NCI-H345 treated with DMSO at 0.1 percent for 48 hours (cell line): ENCODE data around the gene ATXN1.

Experiments
- DNase-seq: peaks from one replicate; lab custom pipeline; 2025; ENCODE audit not compliant: unreplicated experiment; lab: John Stamatoyannopoulos, UW

ATXN1 gene

GRCh38 chr6:16487996-16488674, 273.1 kb downstream of the ATXN1 start:
- DNase-seq = no peak

- no peak for DNase-seq
These were observed 274.6 kb downstream of the ATXN1 start for GRCh38 chr6:16486661-16487060.

GRCh38 chr6:16483315-16483875, 277.9 kb downstream of the ATXN1 start:
- DNase-seq = no peak

- no peak for DNase-seq
These were observed 278.5 kb downstream of the ATXN1 start for GRCh38 chr6:16482702-16483314.

- no peak for DNase-seq
These were observed 279.4 kb downstream of the ATXN1 start for GRCh38 chr6:16481697-16482399.

- no peak for DNase-seq
These were observed 280.3 kb downstream of the ATXN1 start for GRCh38 chr6:16480763-16481560.

- no peak for DNase-seq
These were observed 283.7 kb downstream of the ATXN1 start for GRCh38 chr6:16477367-16478149.

GRCh38 chr6:16476861-16477260, 284.4 kb downstream of the ATXN1 start:
- DNase-seq = no peak

- DNase-seq = no peak
These were observed 285.8 kb downstream of the ATXN1 start for GRCh38 chr6:16475494-16475781.

GRCh38 chr6:16474772-16475493, 286.3 kb downstream of the ATXN1 start:
- no peak for DNase-seq

- no peak for DNase-seq
These were observed 287.1 kb downstream of the ATXN1 start for GRCh38 chr6:16473908-16474771.

GRCh38 chr6:16473184-16473907, 287.9 kb downstream of the ATXN1 start:
- DNase-seq = no peak

- DNase-seq = no peak
These were observed 288.8 kb downstream of the ATXN1 start for GRCh38 chr6:16472349-16473069.

GRCh38 chr6:16471910-16472297, 289.4 kb downstream of the ATXN1 start:
- DNase-seq = no peak

- DNase-seq = no peak
These were observed 289.9 kb downstream of the ATXN1 start for GRCh38 chr6:16471222-16471909.

GRCh38 chr6:16470502-16471221, 290.6 kb downstream of the ATXN1 start:
- DNase-seq = no peak
